Liver (tissue), 9 donors: ENCODE measurements around the gene FOCAD. TPM values are rescaled to one million over a fixed set of nuclear protein-coding genes. Genes with fewer than 3 reads are reported as not detected.

Experiments
- DNase-seq: peaks from one replicate; pipeline ENCODE4 v3.0.0-alpha.2; 2017; ENCODE audit warnings: low spot score
- H3K27ac ChIP-seq, 2 donors: one replicate each; pipeline ENCODE4 v1.7.0; 2013; ENCODE audit warnings: inconsistent platforms in 2 of 2, low read length in 2 of 2, control low read depth in 1 of 2, low read depth in 1 of 2, mild to moderate bottlenecking in 1 of 2
- H3K27me3 ChIP-seq, 4 donors: one replicate each; pipeline versions ENCODE4 v1.6.1 to v1.7.0; 2013; ENCODE audit warnings: low read length in 3 of 4, inconsistent platforms in 1 of 4, mild to moderate bottlenecking in 1 of 4, moderate library complexity in 1 of 4; ENCODE audit not compliant: control insufficient read depth in 4 of 4, insufficient read depth in 4 of 4
- H3K36me3 ChIP-seq, 4 donors: one replicate each; pipeline versions ENCODE4 v1.6.1 to v1.7.0; 2013; ENCODE audit warnings: low read length in 3 of 4, mild to moderate bottlenecking in 3 of 4, low read depth in 1 of 4, moderate library complexity in 1 of 4; ENCODE audit not compliant: control insufficient read depth in 4 of 4, insufficient read depth in 3 of 4
- H3K4me1 ChIP-seq, 4 donors: one replicate each; pipeline versions ENCODE4 v1.6.1 to v1.7.0; 2013; ENCODE audit warnings: low read length in 3 of 4, mild to moderate bottlenecking in 3 of 4, moderate library complexity in 1 of 4; ENCODE audit not compliant: control insufficient read depth in 4 of 4, insufficient read depth in 4 of 4
- H3K4me3 ChIP-seq, 3 donors: one replicate each; pipeline versions ENCODE4 v1.6.1 to v1.7.0; 2013; ENCODE audit warnings: low read length in 3 of 3, control low read depth in 1 of 3, low read depth in 1 of 3, mild to moderate bottlenecking in 1 of 3
- H3K9ac ChIP-seq, 2 donors: one replicate each; pipeline ENCODE4 v1.7.0; 2013; ENCODE audit warnings: low read length in 2 of 2, mild to moderate bottlenecking in 2 of 2, moderate library complexity in 2 of 2, control low read depth in 1 of 2, low read depth in 1 of 2
- H3K9me3 ChIP-seq, 4 donors: one replicate each; pipeline versions ENCODE4 v1.6.1 to v1.7.0; 2013; ENCODE audit warnings: low read length in 3 of 4; ENCODE audit not compliant: control insufficient read depth in 4 of 4
- ATF3 ChIP-seq: IDR thresholded peaks from 2 replicates; pipeline ENCODE4 v1.6.1; 2016; ENCODE audit warnings: antibody characterized with exemption
- EGR1 ChIP-seq, 2 donors: IDR thresholded peaks; 2 replicates each; pipeline ENCODE4 v1.6.1; 2016 to 2018; ENCODE audit warnings: antibody characterized with exemption in 2 of 2, low read depth in 2 of 2
- FOXA1 ChIP-seq: IDR thresholded peaks from 2 replicates; pipeline ENCODE4 v1.6.1; 2016; ENCODE audit warnings: antibody characterized with exemption
- FOXA2 ChIP-seq: IDR thresholded peaks from 2 replicates; pipeline ENCODE4 v1.6.1; 2016; ENCODE audit warnings: antibody characterized with exemption
- GABPA ChIP-seq, 2 donors: IDR thresholded peaks in 1 of 2; conservative IDR thresholded peaks in 1 of 2; 2 replicates each; pipeline ENCODE4 v1.6.1; 2016; ENCODE audit warnings: antibody characterized with exemption in 2 of 2, mild to moderate bottlenecking in 1 of 2, moderate library complexity in 1 of 2
- HNF4A ChIP-seq, 2 donors: conservative IDR thresholded peaks; 2 replicates each; pipeline ENCODE4 v1.6.1; 2016; ENCODE audit warnings: antibody characterized with exemption in 2 of 2, mild to moderate bottlenecking in 2 of 2
- HNF4G ChIP-seq: IDR thresholded peaks from 2 replicates; pipeline ENCODE4 v1.6.1; 2016; ENCODE audit warnings: antibody characterized with exemption
- JUND ChIP-seq, 2 donors: IDR thresholded peaks; 2 replicates each; pipeline ENCODE4 v1.6.1; 2016; ENCODE audit warnings: antibody characterized with exemption in 2 of 2
- NR2F2 ChIP-seq: IDR thresholded peaks from 2 replicates; pipeline ENCODE4 v1.6.1; 2016; ENCODE audit warnings: antibody characterized with exemption
- RAD21 ChIP-seq, 2 donors: IDR thresholded peaks; 2 replicates each; pipeline ENCODE4 v1.6.1; 2016; ENCODE audit warnings: antibody characterized with exemption in 2 of 2, mild to moderate bottlenecking in 2 of 2
- REST ChIP-seq: IDR thresholded peaks from 2 replicates; pipeline ENCODE4 v1.6.1; 2016; ENCODE audit warnings: antibody characterized with exemption, mild to moderate bottlenecking
- RXRA ChIP-seq, 2 donors: IDR thresholded peaks; 2 replicates each; pipeline ENCODE4 v1.6.1; 2017 to 2018; ENCODE audit warnings: antibody characterized with exemption in 2 of 2, mild to moderate bottlenecking in 1 of 2
- SP1 ChIP-seq: IDR thresholded peaks from 2 replicates; pipeline ENCODE4 v1.6.1; 2018; ENCODE audit warnings: antibody characterized with exemption, mild to moderate bottlenecking
- TAF1 ChIP-seq: conservative IDR thresholded peaks from 2 replicates; pipeline ENCODE4 v1.6.1; 2016; ENCODE audit warnings: antibody characterized with exemption, mild to moderate bottlenecking
- YY1 ChIP-seq: IDR thresholded peaks from 2 replicates; pipeline ENCODE4 v1.6.1; 2016; ENCODE audit warnings: antibody characterized with exemption, mild to moderate bottlenecking
- WGBS: extraction: QIAGEN DNeasy Blood & Tissue Kit; methylation state at CpG from one replicate; pipeline ENCODE4 v1.1.7; 2013; 5-methylcytosine and 5-hydroxymethylcytosine counted together
- polyA plus RNA-seq, 2 donors: library from polyadenylated mRNA; stranded (reverse) in 1 of 2; unstranded in 1 of 2; fragments of 200-250 nt in 1 of 2; fragments of >200 nt in 1 of 2; fragmentation: Nextera tagmentation in 1 of 2; extraction: Ambion mirVana in 1 of 2; gene quantifications; one replicate each; pipeline versions ENCODE4 v1.2.1 to v1.2.3, GENCODE V29; 2013 to 2015
- total RNA-seq, 2 donors: library from RNA; depleted of rRNA; stranded (reverse); fragments of >200 nt; gene quantifications; one replicate each; pipeline ENCODE4 v1.2.3, GENCODE V29; 2014
- TF ChIP-seq, protein P1 (sequence below): fragments of 150-350 bp; IDR thresholded peaks from 2 replicates; pipeline ENCODE4 v1.5.1; 2017; ENCODE audit warnings: improper control_type of control experiment, low read depth, low read length; ENCODE audit not compliant: missing input control
- TF ChIP-seq, protein P2 (sequence below): IDR thresholded peaks from 2 replicates; pipeline ENCODE4 v1.6.1; 2016; ENCODE audit warnings: antibody characterized with exemption
- TF ChIP-seq, protein P3 (sequence below): IDR thresholded peaks from 2 replicates; pipeline ENCODE4 v1.6.1; 2016; ENCODE audit warnings: antibody characterized with exemption
- donor health status: healthy.
- donor health status: healthy.
- donor health status: healthy.
- donor health status: healthy.
- donor health status: healthy.

Gene FOCAD
- total and polyA plus RNA-seq, 4 donors, result 3.2 to 21.0 (median 10.3) TPM

GRCh38 chr9:20996809-20997208, 312.8 kb downstream of the FOCAD start:
- 95% methylated on average over 2 of the region's 2 CpGs for WGBS
- Histone ChIP-seq H3K27ac (no peak overlapping the region), H3K9me3 (no peaks in the 10 kb centered on the region), H3K4me1 (no peaks in the 10 kb centered on the region), H3K36me3 (peaks cover 0 to 3% (median under 1%) of the 10 kb centered on the region in 4 donors), H3K27me3 (no peaks in the 10 kb centered on the region), H3K4me3 (no peak overlapping the region), H3K9ac (no peak overlapping the region)
- TF ChIP-seq, protein P1, sequence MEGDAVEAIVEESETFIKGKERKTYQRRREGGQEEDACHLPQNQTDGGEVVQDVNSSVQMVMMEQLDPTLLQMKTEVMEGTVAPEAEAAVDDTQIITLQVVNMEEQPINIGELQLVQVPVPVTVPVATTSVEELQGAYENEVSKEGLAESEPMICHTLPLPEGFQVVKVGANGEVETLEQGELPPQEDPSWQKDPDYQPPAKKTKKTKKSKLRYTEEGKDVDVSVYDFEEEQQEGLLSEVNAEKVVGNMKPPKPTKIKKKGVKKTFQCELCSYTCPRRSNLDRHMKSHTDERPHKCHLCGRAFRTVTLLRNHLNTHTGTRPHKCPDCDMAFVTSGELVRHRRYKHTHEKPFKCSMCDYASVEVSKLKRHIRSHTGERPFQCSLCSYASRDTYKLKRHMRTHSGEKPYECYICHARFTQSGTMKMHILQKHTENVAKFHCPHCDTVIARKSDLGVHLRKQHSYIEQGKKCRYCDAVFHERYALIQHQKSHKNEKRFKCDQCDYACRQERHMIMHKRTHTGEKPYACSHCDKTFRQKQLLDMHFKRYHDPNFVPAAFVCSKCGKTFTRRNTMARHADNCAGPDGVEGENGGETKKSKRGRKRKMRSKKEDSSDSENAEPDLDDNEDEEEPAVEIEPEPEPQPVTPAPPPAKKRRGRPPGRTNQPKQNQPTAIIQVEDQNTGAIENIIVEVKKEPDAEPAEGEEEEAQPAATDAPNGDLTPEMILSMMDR, result no peak
- TF ChIP-seq YY1 (no peak), TAF1 (no peak), SP1 (no peak), HNF4A (conservative IDR thresholded peaks at IDR 0.05) (no peak), JUND (IDR thresholded peaks at IDR 0.05) (no peak)
- TF ChIP-seq, protein P2, sequence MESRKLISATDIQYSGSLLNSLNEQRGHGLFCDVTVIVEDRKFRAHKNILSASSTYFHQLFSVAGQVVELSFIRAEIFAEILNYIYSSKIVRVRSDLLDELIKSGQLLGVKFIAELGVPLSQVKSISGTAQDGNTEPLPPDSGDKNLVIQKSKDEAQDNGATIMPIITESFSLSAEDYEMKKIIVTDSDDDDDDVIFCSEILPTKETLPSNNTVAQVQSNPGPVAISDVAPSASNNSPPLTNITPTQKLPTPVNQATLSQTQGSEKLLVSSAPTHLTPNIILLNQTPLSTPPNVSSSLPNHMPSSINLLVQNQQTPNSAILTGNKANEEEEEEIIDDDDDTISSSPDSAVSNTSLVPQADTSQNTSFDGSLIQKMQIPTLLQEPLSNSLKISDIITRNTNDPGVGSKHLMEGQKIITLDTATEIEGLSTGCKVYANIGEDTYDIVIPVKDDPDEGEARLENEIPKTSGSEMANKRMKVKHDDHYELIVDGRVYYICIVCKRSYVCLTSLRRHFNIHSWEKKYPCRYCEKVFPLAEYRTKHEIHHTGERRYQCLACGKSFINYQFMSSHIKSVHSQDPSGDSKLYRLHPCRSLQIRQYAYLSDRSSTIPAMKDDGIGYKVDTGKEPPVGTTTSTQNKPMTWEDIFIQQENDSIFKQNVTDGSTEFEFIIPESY, result no peak
- DNase-seq, result no peak

GRCh38 chr9:20997503-20998076, 313.5 kb downstream of the FOCAD start:
- no peak for TF ChIP-seq GABPA (IDR thresholded peaks at IDR 0.05 in 1 of 2, conservative IDR thresholded peaks at IDR 0.05 in 1 of 2)
- no peak for TF ChIP-seq RAD21 (IDR thresholded peaks at IDR 0.05)
- TF ChIP-seq TAF1, result no peak
- no peak for TF ChIP-seq NR2F2
- TF ChIP-seq YY1, result no peak
- no peak for TF ChIP-seq REST
- TF ChIP-seq EGR1 (IDR thresholded peaks at IDR 0.05; ENCODE audit: low read depth in 2 of 2), result no peak
- TF ChIP-seq, protein P1, result no peak
- TF ChIP-seq, protein P3, sequence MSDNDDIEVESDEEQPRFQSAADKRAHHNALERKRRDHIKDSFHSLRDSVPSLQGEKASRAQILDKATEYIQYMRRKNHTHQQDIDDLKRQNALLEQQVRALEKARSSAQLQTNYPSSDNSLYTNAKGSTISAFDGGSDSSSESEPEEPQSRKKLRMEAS, result no peak
- TF ChIP-seq HNF4A (conservative IDR thresholded peaks at IDR 0.05), result no peak
- TF ChIP-seq HNF4G, result no peak
- TF ChIP-seq RXRA (IDR thresholded peaks at IDR 0.05), result no peak
- no peak for TF ChIP-seq ATF3
- TF ChIP-seq, protein P2, result no peak
- no peak for TF ChIP-seq SP1
- no peak for TF ChIP-seq FOXA1
- no peak for TF ChIP-seq JUND (IDR thresholded peaks at IDR 0.05)
- TF ChIP-seq FOXA2, result no peak
- no peak for DNase-seq
- H3K9me3 ChIP-seq, result no peaks in the 10 kb centered on the region
- H3K4me1 ChIP-seq, result no peaks in the 10 kb centered on the region
- no peaks in the 10 kb centered on the region for H3K27me3 ChIP-seq
- no peak overlapping the region for H3K4me3 ChIP-seq
- H3K27ac ChIP-seq, result no peak overlapping the region
- H3K9ac ChIP-seq, result no peak overlapping the region
- 89% methylated on average over 2 of the region's 2 CpGs for WGBS
- H3K36me3 ChIP-seq, result peaks cover 0 to 3% (median under 1%) of the 10 kb centered on the region in 4 donors
